Measurements from ENCODE around the gene KLHL29. TPM values are rescaled to one million over a fixed set of nuclear protein-coding genes. Genes with fewer than 3 reads are reported as not detected.

The KLHL29 gene
- total RNA-seq, 1 donor from 2014 or later = 22.3 TPM

- DNase-seq (ENCODE audit: low spot score) = no peak
Observed at GRCh38 chr2:23449413-23449812, 64.4 kb downstream of the KLHL29 start.

- no peak for DNase-seq (ENCODE audit: low spot score)
Observed at GRCh38 chr2:23449831-23450331, 64.9 kb downstream of the KLHL29 start.

DNA sequence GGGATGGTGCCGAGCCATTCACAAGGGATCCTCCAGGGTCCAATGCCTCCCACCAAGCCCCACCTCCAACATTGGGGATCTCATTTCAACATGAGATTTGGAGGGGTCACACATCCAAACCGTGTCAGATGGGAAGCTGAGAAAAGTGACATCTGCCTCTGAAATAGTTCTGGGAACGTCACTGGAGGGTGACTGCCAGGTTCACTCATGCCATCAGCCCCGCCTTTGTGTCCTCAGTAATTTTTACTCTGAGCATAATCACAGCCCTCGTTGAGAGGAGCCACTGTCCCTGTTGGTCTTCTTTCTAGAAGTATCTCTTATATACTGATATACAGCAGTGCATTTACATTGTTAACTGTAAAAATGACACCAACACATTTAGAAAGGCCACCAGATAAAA is 67.4 kb downstream of the KLHL29 start:
- DNase-seq (ENCODE audit: low spot score) = no peak

DNA sequence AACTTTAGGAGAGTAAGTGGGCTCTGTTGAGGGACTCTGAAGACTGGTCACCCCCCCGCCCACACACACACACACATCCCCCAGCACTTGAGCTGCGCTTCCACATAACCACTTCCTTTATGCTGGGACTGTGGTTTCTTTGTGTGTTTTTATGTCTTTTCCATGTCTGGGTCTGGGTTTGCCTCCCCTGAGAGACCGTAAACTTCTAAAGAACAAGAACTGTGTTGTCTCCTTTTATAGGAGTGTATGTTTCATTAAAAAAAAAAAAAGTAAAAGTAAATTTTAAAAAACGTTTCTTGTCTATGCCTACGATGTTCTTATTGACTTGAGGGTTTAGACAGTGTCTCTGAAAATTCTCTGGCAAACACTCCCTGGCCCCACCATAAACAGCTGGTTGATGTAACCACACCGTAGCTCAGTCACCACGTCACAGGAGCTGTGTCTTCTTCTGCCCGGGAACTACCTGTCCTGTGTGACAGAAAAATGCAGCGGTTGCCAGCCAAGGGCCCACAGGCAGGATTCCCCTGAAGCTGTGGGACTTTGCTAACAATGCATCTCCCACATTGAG is 68.0 kb downstream of the KLHL29 start:
- DNase-seq (ENCODE audit: low spot score) = no peak

DNA sequence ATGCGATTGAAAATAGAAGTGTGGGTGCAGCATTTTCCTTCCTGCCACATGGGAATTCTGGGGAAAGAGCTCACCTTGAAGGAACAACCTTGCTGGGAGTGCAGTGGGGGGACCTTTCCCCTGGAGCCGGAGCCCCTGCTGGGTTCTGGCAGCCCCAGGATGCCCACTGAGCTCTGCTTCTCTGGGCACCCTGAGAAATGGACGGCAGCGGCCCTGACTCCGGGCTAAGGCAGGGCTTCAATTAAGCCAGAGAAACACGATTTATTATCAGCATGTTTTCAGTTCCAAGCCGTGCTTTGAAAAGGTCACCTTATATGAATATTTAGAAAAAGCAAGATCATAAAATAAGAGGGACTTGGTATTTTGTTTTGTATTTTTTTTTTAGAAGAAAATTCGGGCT is 68.5 kb downstream of the KLHL29 start:
- DNase-seq (ENCODE audit: low spot score) = no peak

- no peak for DNase-seq (ENCODE audit: low spot score)
Observed at GRCh38 chr2:23453836-23454460, 69.0 kb downstream of the KLHL29 start.

DNA sequence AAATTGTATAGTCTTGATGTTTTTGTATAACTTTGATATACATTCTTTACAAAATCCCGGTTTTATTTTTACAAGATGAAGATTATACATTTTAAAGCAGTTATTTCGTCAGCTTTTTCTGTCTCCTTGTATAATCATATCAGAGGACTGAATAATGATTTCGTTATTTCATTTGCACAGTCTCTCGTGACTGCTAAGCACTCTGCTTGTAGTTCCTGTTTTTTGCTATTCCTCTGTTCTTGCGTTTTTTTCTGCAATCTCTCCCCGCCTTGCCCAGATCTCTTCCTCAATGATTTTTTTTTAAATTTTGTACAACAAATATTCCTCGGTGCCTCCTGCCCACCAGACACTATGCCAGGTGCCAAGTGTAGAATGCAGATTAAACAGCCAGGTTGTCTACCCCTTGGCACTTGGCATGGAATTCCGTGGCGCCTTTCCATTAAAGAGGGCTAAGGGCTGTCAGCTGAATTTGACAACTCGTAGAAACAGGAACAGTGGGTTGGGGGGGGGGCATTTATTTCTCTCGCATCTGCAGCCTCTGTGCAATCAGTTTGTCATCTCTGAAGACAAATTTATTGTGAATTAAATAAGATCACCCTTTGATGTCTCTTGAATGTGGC is 69.6 kb downstream of the KLHL29 start:
- no peak for DNase-seq (ENCODE audit: low spot score)

- no peak for DNase-seq (ENCODE audit: low spot score)
Observed at GRCh38 chr2:23456396-23456795, 71.4 kb downstream of the KLHL29 start.

- DNase-seq (ENCODE audit: low spot score) = no peak
Observed at GRCh38 chr2:23456881-23457760, 72.1 kb downstream of the KLHL29 start.

- no peak for DNase-seq (ENCODE audit: low spot score)
Observed at GRCh38 chr2:23457990-23458682, 73.2 kb downstream of the KLHL29 start.

DNA sequence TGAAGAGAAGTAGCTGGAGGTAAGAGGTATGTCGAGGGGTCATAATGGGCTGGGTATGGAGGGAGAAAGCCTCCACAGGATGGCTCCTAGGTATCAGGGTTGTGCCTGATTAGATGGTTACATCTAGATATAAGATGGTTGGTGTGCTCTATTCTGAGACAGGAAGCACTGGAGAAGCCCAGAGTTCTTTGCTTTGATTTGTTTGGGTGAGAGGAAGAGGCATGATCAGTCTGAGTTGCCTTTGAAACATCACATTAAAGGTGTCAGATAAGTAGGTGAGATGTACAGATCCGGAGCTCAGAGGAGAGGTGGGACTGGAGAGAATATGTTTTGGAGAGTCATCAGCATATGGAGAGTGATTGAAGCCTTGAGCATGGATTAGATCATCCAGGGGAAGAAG is 74.1 kb downstream of the KLHL29 start:
- no peak for DNase-seq (ENCODE audit: low spot score)

DNA sequence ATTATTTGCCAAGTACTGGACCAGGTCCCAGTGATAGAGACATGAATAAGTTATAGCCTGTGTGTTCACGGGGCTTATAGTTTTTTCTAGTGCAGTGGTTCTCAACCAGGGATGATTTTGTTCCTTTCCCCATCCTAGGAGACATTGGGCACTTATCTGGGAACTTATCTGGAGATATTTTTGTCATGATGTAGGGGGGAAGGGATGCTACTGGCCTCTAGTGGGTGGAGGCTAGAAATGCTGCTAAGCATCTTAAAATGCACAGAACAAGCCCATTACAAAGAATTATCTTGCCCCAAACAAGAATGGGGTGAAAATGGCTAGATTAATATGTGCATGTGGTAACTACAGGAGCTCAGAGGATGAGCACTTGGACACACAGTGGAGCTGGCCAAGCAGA is 75.2 kb downstream of the KLHL29 start:
- DNase-seq (ENCODE audit: low spot score) = no peak

- DNase-seq (ENCODE audit: low spot score) = no peak
Observed at GRCh38 chr2:23460993-23461392, 76.0 kb downstream of the KLHL29 start.

DNA sequence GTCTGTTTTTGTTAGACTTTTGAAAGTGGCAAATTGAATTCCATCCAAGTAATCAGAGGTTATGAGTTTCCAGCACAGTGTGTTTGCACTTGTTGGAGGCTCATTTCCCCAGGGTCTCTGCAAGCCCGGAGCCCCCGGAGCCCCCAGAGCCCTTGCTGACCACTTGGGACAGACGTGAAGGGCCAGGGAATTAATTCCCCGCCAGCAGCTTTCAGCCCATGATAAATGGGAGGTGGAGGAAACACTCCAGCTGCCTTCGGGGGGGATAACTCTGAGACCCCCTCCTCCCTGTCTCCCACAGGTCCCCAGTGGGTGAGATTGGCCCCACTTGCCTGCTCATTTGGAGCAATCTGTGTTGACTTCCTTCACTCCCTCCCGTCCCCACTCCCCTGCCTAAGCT is 79.2 kb downstream of the KLHL29 start:
- no peak for DNase-seq (ENCODE audit: low spot score)

DNA sequence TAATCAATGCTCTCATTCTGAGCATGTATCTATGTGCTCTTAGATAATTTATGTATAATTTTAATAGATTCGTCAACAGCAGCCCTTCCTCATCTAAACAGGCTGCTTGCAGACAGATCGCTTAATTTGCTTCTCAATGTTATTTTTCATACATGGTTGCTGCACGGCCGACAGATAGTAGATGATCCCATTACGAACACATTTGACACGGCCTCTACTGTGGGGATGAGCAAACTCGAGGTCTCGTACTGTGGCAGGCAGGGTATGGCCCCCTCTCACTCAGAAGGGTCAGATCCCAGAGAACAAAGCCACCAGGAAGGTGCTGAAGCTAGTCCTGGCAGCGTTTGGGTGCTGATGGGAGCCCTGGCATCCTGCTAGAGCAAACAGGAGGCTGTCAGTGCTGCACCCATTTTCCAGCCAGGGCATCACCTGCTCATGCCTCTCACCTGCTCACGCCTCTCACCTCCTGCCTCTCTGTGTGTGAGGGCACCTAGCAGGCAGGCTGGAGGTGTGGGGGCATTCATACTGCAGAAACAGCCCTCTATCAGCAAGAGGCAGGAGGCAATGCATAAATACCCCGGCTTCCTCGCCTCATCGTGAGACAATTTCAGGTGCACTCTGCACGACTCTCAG is 80.0 kb downstream of the KLHL29 start:
- no peak for DNase-seq (ENCODE audit: low spot score)

DNA sequence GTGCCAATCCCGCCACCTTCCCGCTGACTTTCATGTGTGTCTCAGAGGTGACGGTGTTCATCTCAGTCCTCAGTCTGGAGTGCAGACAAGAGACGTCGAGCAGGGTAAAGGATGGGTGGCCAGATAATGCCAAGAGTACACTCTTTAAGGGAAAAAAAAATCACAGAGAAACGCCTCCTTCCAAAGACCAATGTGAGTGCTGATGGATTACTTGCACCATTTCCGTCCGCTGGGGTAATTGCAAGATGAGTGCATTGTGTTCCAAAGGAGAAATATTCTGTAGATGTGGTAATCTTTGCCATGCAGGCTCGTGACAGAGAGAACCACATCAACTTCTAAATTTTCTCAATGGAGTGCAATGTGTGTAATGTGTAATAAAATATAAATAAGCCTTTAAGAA is 81.0 kb downstream of the KLHL29 start:
- no peak for DNase-seq (ENCODE audit: low spot score)

GRCh38 chr2:23467618-23468017 is 82.6 kb downstream of the KLHL29 start:
- no peak for DNase-seq (ENCODE audit: low spot score)

DNA sequence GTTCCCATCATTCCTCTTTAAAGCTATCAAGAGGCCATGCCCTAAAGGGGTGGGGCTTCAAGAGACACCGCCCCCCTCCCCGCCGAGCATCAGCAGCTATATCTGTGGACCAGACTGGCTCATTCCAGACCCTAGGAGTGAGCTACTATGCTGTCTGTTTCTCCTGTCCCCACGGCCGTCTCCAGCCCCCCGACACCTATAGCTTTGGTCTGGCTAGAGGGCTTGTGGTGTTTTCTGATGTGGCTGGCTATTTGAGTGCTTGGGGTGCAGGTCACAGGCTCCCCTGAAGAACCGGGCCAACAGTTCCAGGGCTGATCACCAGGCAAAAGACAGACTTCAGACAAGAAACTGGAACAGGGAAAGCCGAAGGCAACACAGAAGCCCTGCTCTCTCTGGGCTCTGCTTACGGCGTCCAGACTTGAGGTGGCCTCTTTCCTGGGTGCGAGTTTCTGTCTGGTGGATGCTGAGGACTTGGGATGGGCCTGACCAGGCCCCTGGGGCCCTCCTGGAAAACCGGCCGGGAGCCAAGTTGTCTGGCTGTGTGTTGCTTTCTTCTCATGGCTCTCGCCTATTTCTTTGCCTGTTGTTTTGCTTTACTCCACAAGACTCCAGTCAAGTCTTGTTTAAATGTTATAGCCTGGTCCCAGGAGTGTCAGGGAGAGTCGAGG is 83.6 kb downstream of the KLHL29 start:
- DNase-seq (ENCODE audit: low spot score) = no peak

DNA sequence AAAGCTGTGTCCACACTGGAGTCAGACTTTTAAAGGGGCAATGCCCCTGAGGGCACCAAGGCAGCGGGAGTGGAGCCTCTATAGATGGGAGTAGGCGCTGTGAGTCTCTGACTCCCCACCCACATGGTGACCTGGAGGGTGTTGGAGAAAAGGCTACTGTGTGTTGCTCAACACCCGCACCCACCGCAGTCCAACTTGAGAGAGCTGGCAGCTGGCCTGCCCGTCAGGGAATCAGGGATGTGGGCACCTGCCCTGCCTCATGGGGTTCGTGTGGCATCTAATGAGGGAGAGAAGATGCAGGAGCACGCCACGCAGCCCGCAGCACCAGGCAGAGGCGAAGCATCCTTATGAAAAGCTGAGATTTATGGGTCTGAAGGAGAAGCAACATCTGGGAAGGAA is 84.2 kb downstream of the KLHL29 start:
- no peak for DNase-seq (ENCODE audit: low spot score)

DNA sequence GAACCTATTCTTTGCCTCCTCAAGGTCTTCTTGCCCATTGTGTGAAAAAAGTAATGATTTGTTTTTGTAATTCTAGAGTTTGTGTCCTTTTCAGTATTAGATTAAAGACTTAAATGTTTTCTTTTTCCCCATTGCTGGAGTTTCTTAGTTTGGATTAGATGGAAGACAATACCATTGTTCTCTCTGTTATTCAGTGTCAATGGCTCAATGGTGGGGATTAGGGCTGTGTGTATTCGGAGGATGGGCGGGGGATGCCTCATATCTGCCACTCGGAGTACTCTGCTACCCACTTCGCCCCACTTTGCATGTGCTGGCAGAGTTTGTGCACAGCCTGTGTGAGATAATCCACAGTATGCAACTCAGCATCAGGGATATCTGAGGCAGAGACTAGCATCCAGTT is 90.1 kb downstream of the KLHL29 start:
- no peak for DNase-seq (ENCODE audit: low spot score)

- DNase-seq (ENCODE audit: low spot score) = no peak
Observed at GRCh38 chr2:23475473-23475872, 90.5 kb downstream of the KLHL29 start.

Measured in mucosa of gallbladder (tissue), 1 donor.